ENCODE measurements around the gene KPNA5. TPM values are rescaled to one million over a fixed set of nuclear protein-coding genes. Genes with fewer than 3 reads are reported as not detected.

Gene KPNA5
- total RNA-seq, 2 donors from 2014 or later: 5.1 to 6.9 TPM

- Histone ChIP-seq H3K27ac (no peak overlapping the region), H3K4me3 (peak overlapping the region in 1 of 2 donors; percentile 56), H3K9me3 (no peaks in the 10 kb centered on the region), H3K36me3 (no peaks in the 10 kb centered on the region), H3K4me1 (peaks cover 0 to 17% of the 10 kb centered on the region in 2 donors), H3K27me3 (peaks cover 0 to 8% of the 10 kb centered on the region in 2 donors)
- TF ChIP-seq, protein P1, sequence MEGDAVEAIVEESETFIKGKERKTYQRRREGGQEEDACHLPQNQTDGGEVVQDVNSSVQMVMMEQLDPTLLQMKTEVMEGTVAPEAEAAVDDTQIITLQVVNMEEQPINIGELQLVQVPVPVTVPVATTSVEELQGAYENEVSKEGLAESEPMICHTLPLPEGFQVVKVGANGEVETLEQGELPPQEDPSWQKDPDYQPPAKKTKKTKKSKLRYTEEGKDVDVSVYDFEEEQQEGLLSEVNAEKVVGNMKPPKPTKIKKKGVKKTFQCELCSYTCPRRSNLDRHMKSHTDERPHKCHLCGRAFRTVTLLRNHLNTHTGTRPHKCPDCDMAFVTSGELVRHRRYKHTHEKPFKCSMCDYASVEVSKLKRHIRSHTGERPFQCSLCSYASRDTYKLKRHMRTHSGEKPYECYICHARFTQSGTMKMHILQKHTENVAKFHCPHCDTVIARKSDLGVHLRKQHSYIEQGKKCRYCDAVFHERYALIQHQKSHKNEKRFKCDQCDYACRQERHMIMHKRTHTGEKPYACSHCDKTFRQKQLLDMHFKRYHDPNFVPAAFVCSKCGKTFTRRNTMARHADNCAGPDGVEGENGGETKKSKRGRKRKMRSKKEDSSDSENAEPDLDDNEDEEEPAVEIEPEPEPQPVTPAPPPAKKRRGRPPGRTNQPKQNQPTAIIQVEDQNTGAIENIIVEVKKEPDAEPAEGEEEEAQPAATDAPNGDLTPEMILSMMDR (IDR thresholded peaks at IDR 0.05): no peak
- no peak for DNase-seq (ENCODE audit: low spot score)
Measured at GRCh38 chr6:116763906-116764628, 83.1 kb downstream of the KPNA5 start.

DNA sequence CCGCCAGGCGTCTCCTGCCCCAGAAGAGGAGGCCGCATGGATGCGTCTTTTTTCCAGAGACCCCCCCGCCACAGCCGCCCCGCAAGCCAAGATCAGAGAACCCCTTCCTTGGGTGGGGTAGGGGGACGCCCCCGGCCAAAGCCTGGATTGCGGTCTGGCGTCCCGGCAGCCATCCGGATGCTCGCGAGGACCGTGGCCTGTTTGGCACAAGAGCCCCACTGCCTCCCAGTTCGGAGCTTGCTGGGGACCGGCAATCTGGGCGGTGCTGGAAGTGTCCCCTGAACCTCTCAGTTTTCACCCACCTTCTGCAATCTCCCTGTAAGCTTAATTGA lies 83.6 kb downstream of the KPNA5 start:
- Histone ChIP-seq H3K27me3 (peaks cover 0 to 8% of the 10 kb centered on the region in 2 donors), H3K9me3 (no peaks in the 10 kb centered on the region), H3K27ac (peak overlapping the region in 1 of 2 donors; percentile 54), H3K36me3 (no peaks in the 10 kb centered on the region), H3K4me1 (peaks cover 0 to 17% of the 10 kb centered on the region in 2 donors), H3K4me3 (peak overlapping the region; percentile 35 to 56)
- TF ChIP-seq, protein P1 (IDR thresholded peaks at IDR 0.05): no peak
- no peak for DNase-seq (ENCODE audit: low spot score)

GRCh38 chr6:116764961-116765841 lies 84.2 kb downstream of the KPNA5 start, which contains the start of gene FAM162B:
Gene FAM162B, minus strand, starts transcription at chr6:116765719. Its CDS starts 143 bp downstream, at chr6:116765576.
- Histone ChIP-seq H3K27ac (peak within 1 kb of the TSS in 1 of 2 donors; percentile 54), H3K4me1 (peaks cover 0 to 17% of the 10 kb centered on the region in 2 donors), H3K27me3 (peaks cover 0 to 8% of the 10 kb centered on the region in 2 donors), H3K9me3 (no peaks in the 10 kb centered on the region), H3K4me3 (peak within 1 kb of the TSS; percentile 35 to 56), H3K36me3 (no peaks in the 10 kb centered on the region)
- TF ChIP-seq, protein P1 (IDR thresholded peaks at IDR 0.05): no peak
- no peak for DNase-seq (ENCODE audit: low spot score)

GRCh38 chr6:116766506-116767176 lies 85.6 kb downstream of the KPNA5 start:
- no peak overlapping the region for H3K4me3 ChIP-seq
- TF ChIP-seq, protein P1 (IDR thresholded peaks at IDR 0.05): no peak
- no peaks in the 10 kb centered on the region for H3K36me3 ChIP-seq
- peaks cover 0 to 8% of the 10 kb centered on the region in 2 donors for H3K27me3 ChIP-seq
- DNase-seq (ENCODE audit: low spot score): no peak
- H3K27ac ChIP-seq: no peak overlapping the region
- H3K4me1 ChIP-seq: peaks cover 0 to 17% of the 10 kb centered on the region in 2 donors
- H3K9me3 ChIP-seq: no peaks in the 10 kb centered on the region

DNA sequence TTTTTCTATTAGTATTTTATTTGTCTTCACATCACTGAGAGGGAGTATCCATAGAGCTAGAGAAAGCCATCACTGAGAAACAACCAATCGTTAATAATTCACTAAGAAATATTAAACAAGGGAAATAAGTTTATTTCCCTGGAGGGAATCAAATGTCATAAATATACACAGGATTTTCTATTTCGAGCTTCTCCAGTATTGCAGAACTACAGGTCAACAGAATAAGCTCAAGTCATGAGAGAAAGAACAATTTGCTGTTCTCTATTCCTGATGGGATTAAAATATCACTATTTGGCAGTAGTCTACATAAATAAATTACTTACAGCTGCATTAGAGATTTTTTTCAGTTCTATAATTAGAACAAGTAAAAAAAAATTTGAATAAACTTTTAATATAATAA lies 86.7 kb downstream of the KPNA5 start:
- H3K4me3 ChIP-seq: no peak overlapping the region
- peaks cover 0 to 17% of the 10 kb centered on the region in 2 donors for H3K4me1 ChIP-seq
- H3K36me3 ChIP-seq: no peaks in the 10 kb centered on the region
- H3K27ac ChIP-seq: no peak overlapping the region
- DNase-seq (ENCODE audit: low spot score): no peak
- peaks cover 0 to 8% of the 10 kb centered on the region in 2 donors for H3K27me3 ChIP-seq
- TF ChIP-seq, protein P1 (IDR thresholded peaks at IDR 0.05): no peak
- no peaks in the 10 kb centered on the region for H3K9me3 ChIP-seq
